KOPT-K1 (cell line): ENCODE data around the gene PPCS.
"Not testable (repeated sequence)": the region's sequence is repeated elsewhere in the genome, so short reads cannot be mapped to it uniquely, and the experiment has no call there.

Experiments used
- H3K27ac ChIP-seq: fragments of 200-600 bp; sonication (generic); 2 replicates; pipeline ENCODE4 v1.5.1; 2016; ENCODE audit warnings: antibody characterized with exemption, mild to moderate bottlenecking, low read depth, low read length; ENCODE audit not compliant: poor library complexity, severe bottlenecking
- H3K36me3 ChIP-seq: fragments of 200-600 bp; sonication (generic); 2 replicates; pipeline ENCODE4 v1.5.1; 2017; ENCODE audit warnings: antibody characterized with exemption, mild to moderate bottlenecking, low read length, moderate library complexity; ENCODE audit not compliant: insufficient read depth
- H3K9me3 ChIP-seq: fragments of 200-600 bp; sonication (generic); 2 replicates; pipeline ENCODE4 v1.5.1; 2017; ENCODE audit warnings: antibody characterized with exemption, low read length, mild to moderate bottlenecking; ENCODE audit not compliant: insufficient read depth, poor library complexity, severe bottlenecking

Gene PPCS

GRCh38 chr1:42477354-42477753 is 21.0 kb downstream of the PPCS start:
- not testable (repeated sequence) for H3K36me3 ChIP-seq, H3K27ac ChIP-seq, H3K9me3 ChIP-seq

- H3K27ac ChIP-seq, result no peak overlapping the region
- no peaks in the 10 kb centered on the region for H3K9me3 ChIP-seq
- H3K36me3 ChIP-seq, result no peaks in the 10 kb centered on the region
Observed at GRCh38 chr1:42477775-42478174, 21.4 kb downstream of the PPCS start.

- no peaks in the 10 kb centered on the region for H3K36me3 ChIP-seq
- no peak overlapping the region for H3K27ac ChIP-seq
- no peaks in the 10 kb centered on the region for H3K9me3 ChIP-seq
Observed at GRCh38 chr1:42479621-42480020, 23.3 kb downstream of the PPCS start.

GRCh38 chr1:42480921-42481320 is 24.6 kb downstream of the PPCS start:
- H3K9me3 ChIP-seq, result no peaks in the 10 kb centered on the region
- H3K36me3 ChIP-seq, result no peaks in the 10 kb centered on the region
- no peak overlapping the region for H3K27ac ChIP-seq

GRCh38 chr1:42482635-42483153 is 26.4 kb downstream of the PPCS start:
- Histone ChIP-seq H3K36me3 (no peaks in the 10 kb centered on the region), H3K9me3 (no peaks in the 10 kb centered on the region), H3K27ac (no peak overlapping the region)

- Histone ChIP-seq H3K9me3 (no peaks in the 10 kb centered on the region), H3K27ac (no peak overlapping the region), H3K36me3 (no peaks in the 10 kb centered on the region)
Observed at GRCh38 chr1:42484382-42484781, 28.0 kb downstream of the PPCS start.

GRCh38 chr1:42490237-42490636 is 33.9 kb downstream of the PPCS start:
- H3K9me3 ChIP-seq, result peaks cover 4% of the 10 kb centered on the region
- no peak overlapping the region for H3K27ac ChIP-seq

GRCh38 chr1:42502031-42502430 is 45.7 kb downstream of the PPCS start:
- H3K36me3 ChIP-seq, H3K27ac ChIP-seq: not testable (repeated sequence)
- H3K9me3 ChIP-seq, result peaks cover 43% of the 10 kb centered on the region

More at GRCh38 chr1:42490237-42490636, 33.9 kb downstream of the PPCS start:
- no peaks in the 10 kb centered on the region for H3K36me3 ChIP-seq

- peaks cover 67% of the 10 kb centered on the region for H3K9me3 ChIP-seq
- no peaks in the 10 kb centered on the region for H3K36me3 ChIP-seq
- no peak overlapping the region for H3K27ac ChIP-seq
Observed at GRCh38 chr1:42504535-42505128, 48.3 kb downstream of the PPCS start.

- Histone ChIP-seq H3K36me3 (no peaks in the 10 kb centered on the region), H3K9me3 (peaks cover 76% of the 10 kb centered on the region), H3K27ac (no peak overlapping the region)
Observed at GRCh38 chr1:42506576-42506975, 50.2 kb downstream of the PPCS start.
